CD4-positive, alpha-beta T cell treated with Interferon gamma for 1 hour (primary cell): Measurements from ENCODE around the gene MBD4.
"Not testable (repeated sequence)": the region's sequence is repeated elsewhere in the genome, so short reads cannot be mapped to it uniquely, and the experiment has no call there.

Source experiments
- DNase-seq: peaks from one replicate; pipeline ENCODE4 v3.0.0-alpha.2; 2020

MBD4 gene

GRCh38 chr3:129428376-129429079, 11.2 kb downstream of the MBD4 start, which contains the start of gene EFCAB12:
Gene EFCAB12 (minus strand): TSS chr3:129428636. CDS start chr3:129428488, 148 bp downstream.
- DNase-seq, result peak; percentile 89

- no peak for DNase-seq
These were observed 11.8 kb downstream of the MBD4 start for GRCh38 chr3:129428007-129428375.

GRCh38 chr3:129425619-129426018, 14.1 kb downstream of the MBD4 start:
- no peak for DNase-seq

- no peak for DNase-seq
These were observed 14.5 kb downstream of the MBD4 start for GRCh38 chr3:129425213-129425612.

GRCh38 chr3:129424185-129424841, 15.4 kb downstream of the MBD4 start:
- peak; percentile 36 for DNase-seq

GRCh38 chr3:129422897-129423296, 16.9 kb downstream of the MBD4 start:
- no peak for DNase-seq

- no peak for DNase-seq
These were observed 17.6 kb downstream of the MBD4 start for GRCh38 chr3:129421988-129422745.

- DNase-seq, result no peak
These were observed 18.4 kb downstream of the MBD4 start for GRCh38 chr3:129421236-129421883.

GRCh38 chr3:129419476-129419875, 20.3 kb downstream of the MBD4 start:
- DNase-seq, result no peak

- DNase-seq, result no peak
These were observed 21.4 kb downstream of the MBD4 start for GRCh38 chr3:129418041-129418973.

- DNase-seq, result no peak
These were observed 22.4 kb downstream of the MBD4 start for GRCh38 chr3:129417326-129417725.

GRCh38 chr3:129416415-129416814, 23.3 kb downstream of the MBD4 start:
- DNase-seq, result no peak

GRCh38 chr3:129415830-129416229, 23.9 kb downstream of the MBD4 start:
- DNase-seq, result no peak

- no peak for DNase-seq
These were observed 24.4 kb downstream of the MBD4 start for GRCh38 chr3:129415378-129415777.

- DNase-seq, result no peak
These were observed 25.9 kb downstream of the MBD4 start for GRCh38 chr3:129413687-129414506.

GRCh38 chr3:129413238-129413637, 26.5 kb downstream of the MBD4 start:
- DNase-seq, result not testable (repeated sequence)

GRCh38 chr3:129412542-129413198, 27.1 kb downstream of the MBD4 start:
- DNase-seq, result no peak

GRCh38 chr3:129410971-129411370, 28.8 kb downstream of the MBD4 start:
- DNase-seq, result no peak

- no peak for DNase-seq
These were observed 30.2 kb downstream of the MBD4 start for GRCh38 chr3:129409541-129409940.

GRCh38 chr3:129404610-129405009, 35.1 kb downstream of the MBD4 start:
- no peak for DNase-seq

- no peak for DNase-seq
These were observed 35.6 kb downstream of the MBD4 start for GRCh38 chr3:129404130-129404529.
